MV-4-11 (cell line): ENCODE measurements around the gene SULT1C2.

Source experiments
- DNase-seq: peaks from one replicate; lab custom pipeline; 2025; lab: John Stamatoyannopoulos, UW

The SULT1C2 gene

DNA sequence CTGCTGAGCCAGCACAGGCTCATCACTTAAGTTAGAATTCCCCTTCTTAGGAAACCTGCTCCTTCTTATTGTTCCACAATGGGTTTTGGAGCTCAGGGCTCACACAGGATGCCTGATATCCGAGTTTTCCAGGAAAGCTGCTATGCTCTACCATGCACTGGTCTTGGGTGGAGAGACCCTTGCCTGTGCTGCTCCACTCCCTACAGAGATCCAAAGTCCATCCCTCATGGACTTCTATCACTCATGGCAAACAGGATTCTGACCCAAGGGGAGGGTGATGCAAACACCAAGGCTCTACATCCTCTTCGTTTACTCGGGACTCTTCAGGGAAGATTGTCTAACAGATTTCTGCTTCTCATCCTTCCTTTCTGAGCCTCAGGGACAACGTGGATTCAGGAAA is 5.2 kb downstream of the SULT1C2 start:
- no peak for DNase-seq

GRCh38 chr2:108297436-108298141 is 8.9 kb downstream of the SULT1C2 start:
- DNase-seq = no peak

- DNase-seq = no peak
Measured at GRCh38 chr2:108301558-108301957, 12.9 kb downstream of the SULT1C2 start.

DNA sequence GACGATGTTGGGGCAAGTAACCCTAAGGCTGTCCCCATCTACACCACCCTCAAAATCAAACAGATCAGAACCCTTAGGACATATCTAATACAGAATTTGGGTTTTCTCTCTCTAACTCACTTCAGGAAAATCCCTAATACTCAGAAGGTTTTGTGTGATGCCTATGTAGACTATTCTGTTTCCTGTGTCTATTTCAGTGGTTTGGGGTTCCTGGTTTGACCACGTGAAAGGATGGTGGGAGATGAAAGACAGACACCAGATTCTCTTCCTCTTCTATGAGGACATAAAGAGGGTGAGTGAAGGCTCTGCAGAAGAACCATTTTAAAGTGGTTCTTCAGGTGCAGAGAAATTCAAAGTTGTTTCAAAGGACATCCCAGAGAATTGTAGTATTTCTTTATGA is 16.3 kb downstream of the SULT1C2 start:
- DNase-seq = peak; percentile 60

GRCh38 chr2:108305901-108306300 is 17.2 kb downstream of the SULT1C2 start:
- DNase-seq = no peak

- no peak for DNase-seq
Measured at GRCh38 chr2:108309903-108310302, 21.2 kb downstream of the SULT1C2 start.

GRCh38 chr2:108314586-108315296 is 26.0 kb downstream of the SULT1C2 start:
- no peak for DNase-seq

DNA sequence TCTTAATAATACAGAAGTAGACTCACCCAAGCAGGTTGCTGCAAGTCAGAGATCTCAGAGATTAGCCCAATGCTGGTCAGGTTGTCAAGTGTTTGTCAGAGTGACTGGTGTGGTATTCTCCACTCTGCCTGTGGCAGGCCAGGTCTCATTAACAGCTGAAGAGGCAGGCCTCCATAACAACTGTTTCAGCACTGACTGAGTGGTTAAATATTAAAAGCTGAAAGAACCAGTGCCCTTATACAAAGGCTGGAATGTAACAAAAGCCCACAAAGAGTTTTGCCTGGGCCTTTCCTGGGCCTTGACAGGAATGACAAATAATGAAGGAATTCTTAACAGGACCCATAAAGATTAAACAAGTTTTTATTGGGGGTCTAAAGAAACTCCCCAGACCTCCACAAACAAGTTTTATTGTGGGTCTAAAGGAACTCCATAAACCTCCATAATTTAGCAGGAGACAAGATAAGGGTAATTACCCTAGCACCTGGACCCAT is 26.8 kb downstream of the SULT1C2 start:
- no peak for DNase-seq

- DNase-seq = no peak
Measured at GRCh38 chr2:108316033-108316432, 27.3 kb downstream of the SULT1C2 start.

DNA sequence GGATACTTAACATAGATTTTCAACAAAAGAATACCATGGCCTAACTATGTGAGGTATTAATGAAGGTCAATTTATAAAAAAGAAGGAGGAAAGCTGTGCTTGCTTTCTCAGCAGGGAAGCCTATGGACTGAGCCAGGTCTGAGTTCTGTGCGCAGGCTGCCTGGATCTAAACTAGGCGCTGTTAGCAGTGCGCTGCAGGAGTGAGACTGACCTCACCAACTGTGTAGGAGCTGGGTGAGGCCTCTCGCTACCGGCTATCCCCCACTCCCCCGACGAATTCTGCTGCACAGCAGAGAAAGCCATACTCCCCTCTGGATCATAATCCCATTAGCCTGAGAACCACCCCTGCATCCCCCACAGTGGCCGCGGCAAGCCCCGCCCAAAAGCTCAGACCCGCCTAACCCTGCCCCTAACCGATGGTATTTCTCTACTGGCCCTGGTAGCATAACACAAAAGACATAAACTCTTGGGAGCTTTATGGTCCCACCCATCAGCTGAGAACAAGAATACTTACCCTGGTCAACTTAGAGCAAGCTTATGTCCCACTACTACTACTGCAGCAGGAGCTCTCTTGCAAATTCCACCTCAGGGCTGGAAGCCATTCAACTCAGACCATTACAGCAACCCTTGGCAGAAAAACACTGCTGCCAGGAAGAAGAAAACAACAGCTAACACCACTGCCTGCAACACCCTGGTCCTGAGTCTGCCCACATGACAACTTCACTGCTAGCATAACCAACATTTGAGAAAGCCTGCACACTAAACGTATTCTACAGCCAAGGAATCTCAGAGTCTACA is 28.0 kb downstream of the SULT1C2 start:
- DNase-seq = no peak

DNA sequence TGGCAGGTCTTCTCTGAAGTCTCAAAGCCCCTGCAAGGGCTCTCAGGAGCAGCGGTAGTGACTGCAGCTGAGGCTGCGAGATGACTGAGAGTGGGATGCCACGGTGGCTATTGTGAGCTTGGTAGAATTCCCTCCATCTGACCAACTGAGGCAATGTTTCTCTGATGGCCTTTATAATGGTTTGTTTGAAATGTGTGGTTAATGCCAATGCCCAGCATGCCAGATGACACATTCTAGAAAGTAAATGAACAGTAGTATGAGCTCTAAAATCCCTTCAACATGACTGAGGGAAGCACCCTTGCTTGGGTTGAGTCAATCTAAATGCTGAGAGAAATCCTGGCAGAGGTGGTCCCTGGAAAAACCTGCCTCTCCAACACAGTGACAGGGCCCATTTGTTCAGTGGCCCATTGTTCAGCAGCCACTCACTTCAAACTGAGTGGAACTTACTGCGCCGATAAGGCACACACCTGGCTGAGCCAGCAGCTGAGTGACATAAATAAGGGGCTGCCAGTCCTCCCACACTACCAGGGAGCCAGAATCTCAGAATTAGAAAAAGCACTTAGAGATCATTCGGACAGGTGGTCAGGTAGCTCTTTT is 31.7 kb downstream of the SULT1C2 start:
- no peak for DNase-seq

- no peak for DNase-seq
Measured at GRCh38 chr2:108323619-108324018, 34.9 kb downstream of the SULT1C2 start.

- no peak for DNase-seq
Measured at GRCh38 chr2:108324531-108325255, 36.0 kb downstream of the SULT1C2 start.

DNA sequence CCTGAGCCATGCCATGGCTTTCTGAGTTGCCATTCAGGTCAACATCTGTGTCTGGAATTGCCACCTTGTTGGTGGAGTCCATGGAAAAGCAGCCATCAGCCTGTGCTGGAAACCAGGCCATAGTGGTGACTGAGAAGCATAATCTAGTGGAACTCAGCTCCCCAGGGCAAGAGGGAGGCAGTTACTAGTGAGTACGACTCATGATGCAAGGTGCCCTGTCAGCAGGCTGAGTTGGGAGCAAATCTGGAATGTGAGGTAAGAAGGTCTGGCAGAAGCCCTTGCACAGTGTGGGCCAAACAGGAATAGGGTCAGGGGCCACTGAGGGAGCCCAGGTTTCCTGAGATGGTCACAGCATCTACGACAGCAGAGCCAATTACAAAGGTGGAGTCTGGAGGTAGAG is 37.1 kb downstream of the SULT1C2 start:
- no peak for DNase-seq

GRCh38 chr2:108329771-108330170 is 41.1 kb downstream of the SULT1C2 start:
- no peak for DNase-seq

- peak; percentile 3 for DNase-seq
Measured at GRCh38 chr2:108330979-108331378, 42.3 kb downstream of the SULT1C2 start.

- DNase-seq = no peak
Measured at GRCh38 chr2:108345951-108346350, 57.3 kb downstream of the SULT1C2 start.

DNA sequence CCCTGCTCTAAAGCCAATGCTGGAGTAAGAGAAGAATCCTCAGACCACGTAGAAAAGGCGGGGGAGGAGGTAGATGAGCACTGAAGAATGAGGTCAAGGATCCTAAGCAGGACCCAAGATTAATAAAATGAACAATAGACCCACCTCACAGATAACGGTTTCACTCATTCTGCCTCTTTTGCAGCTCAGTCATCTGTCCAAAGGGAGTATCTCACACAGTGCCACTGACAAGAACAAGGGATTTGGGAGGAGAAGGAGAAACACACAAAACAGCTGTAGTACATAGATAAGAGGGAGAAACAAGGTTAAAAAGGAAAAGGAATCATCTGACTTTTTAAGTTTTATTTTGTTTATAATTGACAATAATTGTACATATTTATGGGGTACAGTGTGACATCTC is 58.1 kb downstream of the SULT1C2 start:
- no peak for DNase-seq

DNA sequence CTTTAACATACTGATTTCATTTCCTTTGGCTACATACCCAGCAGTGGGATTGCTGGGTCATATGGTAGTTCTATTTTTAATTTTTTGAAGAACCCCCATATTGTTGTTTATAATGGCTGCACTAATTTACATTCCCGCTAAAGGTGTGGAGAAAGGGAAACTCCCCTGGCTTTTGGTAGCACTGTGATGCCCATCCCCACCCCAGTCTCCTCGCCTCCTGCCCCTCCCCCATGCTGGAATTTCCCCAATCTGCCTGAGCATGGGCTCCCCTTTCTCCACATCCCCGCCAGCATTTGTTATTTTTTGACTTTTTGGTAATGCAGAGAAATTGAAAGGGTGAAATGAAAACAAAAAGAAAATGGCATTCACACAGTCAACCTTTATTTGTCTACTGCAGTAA is 59.1 kb downstream of the SULT1C2 start:
- DNase-seq = no peak

DNA sequence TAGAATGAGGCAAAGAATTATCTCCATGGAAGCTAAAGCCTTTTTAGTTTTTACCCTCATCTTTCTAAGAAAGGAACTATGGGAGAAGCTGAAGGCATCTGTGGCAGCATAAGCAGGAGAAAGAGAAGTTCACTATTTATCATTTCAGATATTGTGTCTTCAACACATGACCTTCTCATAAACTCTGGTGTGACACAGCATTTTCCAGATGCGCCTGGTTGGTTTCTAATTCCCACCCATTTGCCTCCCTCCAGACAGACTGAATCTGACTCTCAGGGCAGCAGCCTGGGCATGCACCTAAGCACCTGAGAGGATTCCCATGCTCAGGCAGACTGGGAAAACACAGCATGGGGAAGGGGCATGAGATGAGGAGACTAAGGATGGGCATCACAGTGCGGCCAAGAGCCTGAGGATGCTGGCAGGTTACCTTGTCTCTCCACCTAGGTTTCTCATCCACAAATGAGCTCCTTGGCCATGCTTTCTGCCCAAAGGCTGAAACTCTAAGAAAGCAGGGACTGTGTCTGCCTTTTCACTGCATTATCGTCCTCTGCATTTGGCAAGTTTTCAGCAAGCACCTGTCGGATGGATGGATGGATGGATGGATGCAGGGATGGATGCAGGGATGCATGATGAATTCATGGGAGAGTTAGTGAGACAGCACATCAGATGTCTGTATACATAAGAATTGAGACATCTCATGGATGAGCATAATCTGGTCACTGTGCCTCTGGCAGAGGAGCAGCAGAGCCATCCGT is 60.3 kb downstream of the SULT1C2 start:
- DNase-seq = no peak

GRCh38 chr2:108349571-108349928 is 60.9 kb downstream of the SULT1C2 start:
- no peak for DNase-seq
